Thoracic aorta (tissue), 2 donors: ENCODE data around the gene BMP6. TPM values are rescaled to one million over a fixed set of nuclear protein-coding genes. Genes with fewer than 3 reads are reported as not detected.

Experiments
- ATAC-seq: fragments of 150-250 bp; one replicate; pipeline ENCODE4 v1.8.0; 2017; ENCODE audit warnings: low read depth; ENCODE audit not compliant: insufficient number of reproducible peaks, low FRiP score
- DNase-seq: peaks from one replicate; pipeline ENCODE4 v3.0.0-alpha.2; 2020; ENCODE audit warnings: low spot score
- H3K27ac ChIP-seq, 2 donors: fragments of 200-600 bp; sonication (generic); 1 replicate in 1 of 2; 2 replicates in 1 of 2; pipeline ENCODE4 v1.5.1; 2016; ENCODE audit warnings: mild to moderate bottlenecking in 2 of 2, moderate library complexity in 2 of 2
- H3K27me3 ChIP-seq: fragments of 200-600 bp; sonication (generic); replicated peaks from 2 replicates; pipeline ENCODE4 v1.6.0; 2016; ENCODE audit warnings: mild to moderate bottlenecking; ENCODE audit not compliant: insufficient read depth
- H3K36me3 ChIP-seq: fragments of 200-600 bp; sonication (generic); one replicate; pipeline ENCODE4 v1.5.1; 2016
- H3K4me1 ChIP-seq, 2 donors: fragments of 200-600 bp; sonication (generic); 1 replicate in 1 of 2; 2 replicates in 1 of 2; pipeline versions ENCODE4 v1.5.1 to v1.6.0; 2016; ENCODE audit warnings: low read depth in 2 of 2, mild to moderate bottlenecking in 1 of 2; ENCODE audit not compliant: control insufficient read depth in 1 of 2
- H3K4me3 ChIP-seq: fragments of 200-600 bp; sonication (generic); 2 replicates; pipeline ENCODE4 v1.5.1; 2016; ENCODE audit warnings: mild to moderate bottlenecking
- H3K9me3 ChIP-seq: fragments of 200-600 bp; sonication (generic); 2 replicates; pipeline ENCODE4 v1.5.1; 2016
- CTCF ChIP-seq: fragments of 200-600 bp; sonication (generic); IDR thresholded peaks from one replicate; pipeline ENCODE4 v1.5.1; 2019; ENCODE audit warnings: antibody characterized with exemption
- total RNA-seq, 2 donors: library from RNA; depleted of rRNA; stranded (reverse); fragments of >200 nt; gene quantifications; one replicate each; pipeline versions ENCODE4 v1.1.0 to v1.2.3, GENCODE V29; 2016

The BMP6 gene
- total RNA-seq, 2 donors from 2014 or later, result 4.7 TPM

GRCh38 chr6:7728855-7729590 lies 3.1 kb downstream of the BMP6 start:
- ATAC-seq, result no peak
- H3K27me3 ChIP-seq, result peaks cover 13% of the 10 kb centered on the region
- no peak for DNase-seq
- H3K36me3 ChIP-seq, result no peaks in the 10 kb centered on the region
- peak overlapping the region; percentile 67 for H3K4me3 ChIP-seq
- peaks cover 14 to 27% of the 10 kb centered on the region in 2 donors for H3K4me1 ChIP-seq
- no peak for TF ChIP-seq CTCF
- no peaks in the 10 kb centered on the region for H3K9me3 ChIP-seq
- H3K27ac ChIP-seq, result no peak overlapping the region

DNA sequence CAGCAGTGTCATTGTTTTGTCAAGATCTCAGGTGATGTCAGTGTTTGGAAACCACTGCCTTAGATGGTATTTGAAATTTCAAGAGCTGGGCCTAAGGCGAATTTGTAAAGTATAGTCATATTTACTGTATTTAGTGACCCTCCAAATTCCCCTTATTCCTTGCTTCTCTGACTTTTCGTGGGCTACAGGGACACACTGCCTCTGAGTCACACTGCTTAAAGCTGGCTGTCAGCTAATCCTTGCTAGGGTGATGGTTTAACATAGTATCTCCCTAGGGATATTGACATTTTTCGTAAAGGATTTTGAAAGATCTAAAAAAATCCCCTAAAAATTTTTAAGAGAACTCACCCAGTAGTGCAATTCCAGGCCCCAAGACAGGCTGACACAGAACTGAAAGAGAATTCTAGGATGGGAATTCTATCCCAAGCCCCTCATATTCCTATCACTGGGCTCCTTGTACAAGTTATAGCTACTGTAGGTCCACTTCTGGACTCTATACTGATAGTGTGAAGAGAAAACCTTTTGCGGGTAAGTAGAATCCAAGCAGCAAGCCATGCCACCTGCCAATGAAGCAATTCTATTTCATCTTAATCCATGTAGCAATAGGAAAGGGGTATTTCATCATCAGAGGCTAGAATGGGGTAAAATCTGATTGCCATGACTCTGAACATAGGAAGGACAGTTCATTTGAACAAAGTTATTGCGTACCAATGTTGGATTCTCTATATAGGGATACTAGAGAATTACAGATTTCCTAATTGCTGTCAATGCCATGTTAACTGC lies 4.3 kb downstream of the BMP6 start:
- no peak for ATAC-seq
- no peak overlapping the region for H3K27ac ChIP-seq
- DNase-seq, result no peak
- peaks cover 13% of the 10 kb centered on the region for H3K27me3 ChIP-seq
- H3K4me1 ChIP-seq, result peaks cover 14 to 27% of the 10 kb centered on the region in 2 donors
- H3K4me3 ChIP-seq, result no peak overlapping the region
- no peak for TF ChIP-seq CTCF
- H3K36me3 ChIP-seq, result no peaks in the 10 kb centered on the region
- H3K9me3 ChIP-seq, result no peaks in the 10 kb centered on the region

- Histone ChIP-seq H3K9me3 (no peaks in the 10 kb centered on the region), H3K4me3 (no peak overlapping the region), H3K27ac (no peak overlapping the region), H3K4me1 (peaks cover 14 to 27% of the 10 kb centered on the region in 2 donors), H3K27me3 (peaks cover 13% of the 10 kb centered on the region), H3K36me3 (no peaks in the 10 kb centered on the region)
- TF ChIP-seq CTCF, result no peak
- ATAC-seq (no peak), DNase-seq (no peak)
Observed at GRCh38 chr6:7730784-7731227, 4.9 kb downstream of the BMP6 start.

DNA sequence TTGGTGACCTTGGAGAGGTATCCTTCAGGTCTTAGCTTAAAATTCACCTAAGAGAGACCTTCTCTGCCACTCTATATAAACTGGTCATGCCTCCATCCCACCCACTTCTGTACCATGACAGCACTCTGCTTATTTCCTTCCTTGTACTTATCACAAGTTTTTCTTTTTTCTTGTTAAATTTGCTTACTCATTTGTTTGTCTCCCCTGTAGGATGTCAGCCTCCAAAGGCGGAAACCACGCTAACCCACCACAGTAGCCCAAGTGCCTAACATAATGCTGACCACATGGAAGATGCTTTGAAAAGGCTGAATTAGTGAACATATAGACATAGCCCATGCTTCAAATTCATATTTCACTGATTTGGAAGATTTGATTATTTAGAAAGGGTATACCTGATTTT lies 5.4 kb downstream of the BMP6 start:
- Histone ChIP-seq H3K4me1 (peaks cover 14 to 25% of the 10 kb centered on the region in 2 donors), H3K27me3 (peaks cover 13% of the 10 kb centered on the region), H3K4me3 (no peak overlapping the region), H3K27ac (no peak overlapping the region), H3K9me3 (no peaks in the 10 kb centered on the region), H3K36me3 (no peaks in the 10 kb centered on the region)
- no peak for TF ChIP-seq CTCF
- ATAC-seq (no peak), DNase-seq (no peak)

- DNase-seq, result no peak
- Histone ChIP-seq H3K4me1 (peaks cover 8 to 17% of the 10 kb centered on the region in 2 donors), H3K4me3 (no peak overlapping the region), H3K9me3 (no peaks in the 10 kb centered on the region), H3K36me3 (no peaks in the 10 kb centered on the region), H3K27me3 (peaks cover 13% of the 10 kb centered on the region), H3K27ac (no peak overlapping the region)
- no peak for TF ChIP-seq CTCF
- no peak for ATAC-seq
Observed at GRCh38 chr6:7732228-7732627, 6.3 kb downstream of the BMP6 start.
